Neural cell (in vitro differentiated cells): ENCODE measurements around the gene EPAS1.
A peak's percentile ranks its signal among the peaks of the same experiment; 100 is the strongest.

ENCODE experiments used
- CTCF ChIP-seq: fragments of 450-650 bp; IDR thresholded peaks from 2 replicates; pipeline ENCODE4 v1.5.1; 2014; ENCODE audit warnings: antibody characterized with exemption, mild to moderate bottlenecking, moderate library complexity; ENCODE audit not compliant: poor library complexity, severe bottlenecking
- EP300 ChIP-seq: fragments of 450-650 bp; conservative IDR thresholded peaks from 2 replicates; pipeline ENCODE4 v1.6.1; 2014; ENCODE audit warnings: antibody characterized with exemption, mild to moderate bottlenecking, moderate library complexity; ENCODE audit not compliant: poor library complexity, severe bottlenecking
- EZH2 ChIP-seq: fragments of 200-600, 300-800 bp; shearing (Covaris generic), sonication (generic); IDR thresholded peaks from 2 replicates; pipeline ENCODE4 v1.6.1; 2014; ENCODE audit warnings: antibody characterized with exemption, low read length, borderline replicate concordance, mild to moderate bottlenecking; ENCODE audit not compliant: insufficient read depth, poor library complexity, severe bottlenecking
- MXI1 ChIP-seq: fragments of 450-650 bp; conservative IDR thresholded peaks from 2 replicates; pipeline ENCODE4 v1.6.1; 2014; ENCODE audit warnings: antibody characterized with exemption, mild to moderate bottlenecking; ENCODE audit not compliant: poor library complexity, severe bottlenecking
- POLR2AphosphoS5 ChIP-seq: IDR thresholded peaks from 2 replicates; pipeline ENCODE4 v1.6.1; 2012
- RAD21 ChIP-seq: fragments of 450-650 bp; conservative IDR thresholded peaks from 2 replicates; pipeline ENCODE4 v1.6.1; 2014; ENCODE audit warnings: antibody characterized with exemption, mild to moderate bottlenecking, moderate library complexity
- REST ChIP-seq: IDR thresholded peaks from 2 replicates; pipeline ENCODE4 v1.6.1; 2012; ENCODE audit warnings: borderline replicate concordance
- SMC3 ChIP-seq: fragments of 450-650 bp; conservative IDR thresholded peaks from 2 replicates; pipeline ENCODE4 v1.6.1; 2014; ENCODE audit warnings: antibody characterized with exemption, mild to moderate bottlenecking, moderate library complexity; ENCODE audit not compliant: poor library complexity
- TAF1 ChIP-seq: IDR thresholded peaks from 2 replicates; pipeline ENCODE4 v1.6.1; 2012; ENCODE audit warnings: low read depth

- TF ChIP-seq CTCF, result peak; percentile 19
- TF ChIP-seq RAD21, result no peak
- no peak for TF ChIP-seq TAF1
- TF ChIP-seq EZH2, result no peak
- no peak for TF ChIP-seq REST
- peak; percentile 31 for TF ChIP-seq POLR2AphosphoS5
- TF ChIP-seq EP300, result peak; percentile 14
- TF ChIP-seq MXI1, result no peak
- no peak for TF ChIP-seq SMC3
Measured at GRCh38 chr2:46379213-46380037, 82.2 kb downstream of the EPAS1 start.
